Mucosa of rectum (tissue), 2 donors: ENCODE results near the gene GLDC.

ENCODE experiments used
- H3K27ac ChIP-seq, 2 donors: one replicate each; pipeline ENCODE4 v1.7.0; 2013; ENCODE audit warnings: inconsistent platforms in 2 of 2, low read depth in 2 of 2, low read length in 2 of 2
- H3K27me3 ChIP-seq, 2 donors: one replicate each; pipeline ENCODE4 v1.7.0; 2013; ENCODE audit warnings: low read length in 2 of 2; ENCODE audit not compliant: control insufficient read depth in 2 of 2, insufficient read depth in 2 of 2
- H3K36me3 ChIP-seq, 2 donors: one replicate each; pipeline ENCODE4 v1.7.0; 2013; ENCODE audit warnings: low read length in 2 of 2; ENCODE audit not compliant: control insufficient read depth in 2 of 2, insufficient read depth in 2 of 2
- H3K4me1 ChIP-seq, 2 donors: one replicate each; pipeline ENCODE4 v1.7.0; 2013; ENCODE audit warnings: low read length in 2 of 2, mild to moderate bottlenecking in 1 of 2; ENCODE audit not compliant: control insufficient read depth in 2 of 2, insufficient read depth in 2 of 2
- H3K4me3 ChIP-seq, 2 donors: one replicate each; pipeline ENCODE4 v1.7.0; 2013; ENCODE audit warnings: low read length in 2 of 2
- H3K9ac ChIP-seq, 2 donors: one replicate each; pipeline ENCODE4 v1.7.0; 2013; ENCODE audit warnings: low read length in 2 of 2, low read depth in 1 of 2, mild to moderate bottlenecking in 1 of 2
- H3K9me3 ChIP-seq, 2 donors: one replicate each; pipeline ENCODE4 v1.7.0; 2013; ENCODE audit warnings: low read length in 2 of 2; ENCODE audit not compliant: control insufficient read depth in 2 of 2
- donor health status: healthy.
- donor health status: Normal muscosa, but diverticular disease.

The GLDC gene

DNA sequence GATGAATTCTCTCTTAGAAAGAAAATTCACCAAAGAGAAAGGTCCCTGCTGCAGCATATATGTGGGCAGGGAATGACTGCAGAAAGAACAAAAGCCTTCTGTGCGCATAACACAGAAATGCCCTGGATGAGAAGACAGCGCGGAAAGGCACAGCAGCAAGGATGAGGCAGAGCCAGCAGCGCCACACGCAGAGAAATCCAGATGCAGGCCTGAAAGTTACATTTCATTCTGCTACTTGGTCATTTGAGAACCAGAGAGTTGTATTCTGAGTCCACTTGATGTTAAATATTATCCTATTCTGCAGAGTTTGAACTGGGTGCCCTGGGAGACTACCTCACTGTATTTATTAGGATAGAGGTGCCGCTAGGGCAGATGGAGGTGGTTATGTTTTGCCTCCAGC, 68.5 kb downstream of the GLDC start:
- H3K4me1 ChIP-seq = no peaks in the 10 kb centered on the region
- no peaks in the 10 kb centered on the region for H3K9me3 ChIP-seq
- no peak overlapping the region for H3K4me3 ChIP-seq
- no peak overlapping the region for H3K27ac ChIP-seq
- H3K36me3 ChIP-seq = no peaks in the 10 kb centered on the region
- H3K9ac ChIP-seq = no peak overlapping the region
- H3K27me3 ChIP-seq = no peaks in the 10 kb centered on the region

DNA sequence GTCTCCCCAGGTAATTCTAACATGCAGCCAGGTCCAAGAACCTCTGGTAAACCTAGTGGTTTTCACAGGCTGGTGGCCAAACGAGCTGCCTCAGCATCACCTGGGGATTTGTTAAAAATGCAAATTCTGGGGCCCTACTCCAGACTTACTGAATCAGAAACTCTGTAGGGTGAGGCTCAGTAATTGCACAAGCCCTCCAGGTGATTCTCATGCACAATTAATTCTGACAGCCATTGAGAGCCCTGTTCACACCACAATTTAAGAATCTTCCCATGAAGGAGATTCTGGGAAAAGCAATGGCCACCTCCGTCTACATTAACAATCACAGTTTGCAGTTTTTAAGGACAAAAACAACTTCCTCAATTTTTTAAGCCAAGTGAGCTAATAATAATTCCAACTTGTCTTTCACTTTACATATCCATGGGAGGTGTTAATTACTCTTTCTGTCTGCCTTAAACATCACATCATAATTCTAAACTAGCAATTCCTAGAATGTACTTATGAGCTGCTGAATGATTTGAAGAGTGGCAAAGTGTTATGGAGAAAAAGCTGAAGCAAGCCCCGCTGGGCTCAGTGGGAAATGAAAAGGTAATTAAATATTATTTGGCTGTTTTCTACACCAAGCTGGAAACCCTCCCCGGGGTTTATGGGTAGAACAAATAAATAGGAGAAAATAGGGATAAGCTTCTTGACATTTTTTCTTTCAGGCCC, 70.0 kb downstream of the GLDC start:
- Histone ChIP-seq H3K27ac (no peak overlapping the region), H3K4me3 (no peak overlapping the region), H3K9ac (no peak overlapping the region), H3K4me1 (no peaks in the 10 kb centered on the region), H3K27me3 (no peaks in the 10 kb centered on the region), H3K9me3 (no peaks in the 10 kb centered on the region), H3K36me3 (no peaks in the 10 kb centered on the region)

DNA sequence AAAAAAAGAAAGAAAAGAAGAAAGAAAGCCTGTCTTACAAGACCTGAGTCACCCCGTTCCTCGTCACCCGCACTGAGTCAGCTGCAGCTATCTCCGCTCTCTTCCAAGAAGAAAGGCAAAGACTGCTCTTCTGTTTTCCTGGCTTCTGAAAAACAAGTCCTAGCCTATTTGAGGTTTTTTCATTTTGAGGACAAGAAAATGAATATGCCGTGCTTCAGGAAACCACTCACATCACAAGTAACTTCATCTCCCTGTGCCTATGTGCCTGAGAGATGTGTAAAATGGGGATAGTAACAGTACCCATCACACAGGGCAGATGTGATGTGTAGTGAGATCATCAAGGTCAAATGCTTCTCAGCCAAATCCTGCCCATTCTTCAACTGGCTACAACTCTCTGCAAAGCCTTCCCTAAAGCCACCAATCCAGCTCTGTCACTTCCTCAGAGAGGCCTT, 78.4 kb downstream of the GLDC start:
- Histone ChIP-seq H3K27ac (no peak overlapping the region), H3K4me1 (no peaks in the 10 kb centered on the region), H3K9ac (no peak overlapping the region), H3K4me3 (no peak overlapping the region), H3K36me3 (no peaks in the 10 kb centered on the region), H3K27me3 (no peaks in the 10 kb centered on the region), H3K9me3 (no peaks in the 10 kb centered on the region)

DNA sequence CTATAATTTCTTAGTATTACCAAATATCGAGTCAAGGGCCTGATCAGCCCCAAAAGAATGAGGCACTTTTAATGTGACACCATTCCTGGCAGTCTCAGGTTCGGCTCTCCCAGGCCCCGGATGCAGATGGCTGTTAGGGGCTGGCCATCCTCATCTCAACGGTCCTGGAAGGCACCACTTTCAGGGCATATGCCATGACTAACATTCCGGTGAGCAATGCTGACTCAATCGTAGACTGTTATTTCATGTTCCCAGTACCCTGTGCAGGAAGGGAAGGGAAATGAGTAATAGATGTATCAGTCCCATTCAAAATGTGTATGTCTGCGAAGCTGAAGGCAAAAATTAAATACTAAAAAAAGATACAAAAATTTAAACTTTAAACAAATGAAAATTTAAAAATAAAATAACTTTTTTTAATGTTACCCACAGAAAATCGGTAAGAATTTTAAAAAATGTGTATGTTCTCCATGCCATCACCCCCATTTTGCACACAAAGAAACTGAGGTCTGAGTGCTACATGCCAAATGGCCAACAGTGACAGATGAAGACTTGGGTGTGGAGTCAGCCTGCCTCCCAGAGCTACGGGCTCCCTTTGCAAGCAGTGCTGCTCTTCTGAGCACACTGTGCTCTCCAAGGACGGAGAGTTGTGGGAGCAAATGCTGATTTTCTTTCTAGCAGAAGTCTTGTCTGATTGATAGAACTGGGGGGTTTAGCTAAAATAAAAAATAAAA, 79.0 kb downstream of the GLDC start:
- H3K27me3 ChIP-seq = no peaks in the 10 kb centered on the region
- H3K9ac ChIP-seq = no peak overlapping the region
- H3K36me3 ChIP-seq = no peaks in the 10 kb centered on the region
- H3K4me3 ChIP-seq = no peak overlapping the region
- no peaks in the 10 kb centered on the region for H3K4me1 ChIP-seq
- no peak overlapping the region for H3K27ac ChIP-seq
- H3K9me3 ChIP-seq = no peaks in the 10 kb centered on the region

DNA sequence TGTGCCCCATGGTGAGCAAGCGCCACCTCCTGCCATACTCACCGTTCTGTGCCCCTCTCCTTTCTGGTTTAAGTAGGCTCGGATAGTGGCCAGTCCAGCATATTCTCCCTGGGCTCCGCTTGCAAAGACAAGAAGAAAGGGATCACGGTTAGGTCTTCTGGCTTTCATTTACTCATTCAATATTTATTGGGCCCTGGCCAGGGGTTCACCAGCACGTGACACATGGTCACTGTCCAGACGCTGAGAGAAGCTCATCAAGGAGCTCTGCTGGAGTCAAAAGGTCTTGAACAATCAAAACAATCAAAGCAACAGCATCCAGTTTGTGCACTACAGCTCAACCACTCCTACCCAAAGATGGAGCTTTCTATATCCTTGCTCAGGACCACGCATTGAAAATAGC, 80.2 kb downstream of the GLDC start:
- no peaks in the 10 kb centered on the region for H3K36me3 ChIP-seq
- H3K27me3 ChIP-seq = no peaks in the 10 kb centered on the region
- no peak overlapping the region for H3K27ac ChIP-seq
- H3K9ac ChIP-seq = no peak overlapping the region
- H3K4me1 ChIP-seq = no peaks in the 10 kb centered on the region
- no peak overlapping the region for H3K4me3 ChIP-seq
- H3K9me3 ChIP-seq = no peaks in the 10 kb centered on the region

DNA sequence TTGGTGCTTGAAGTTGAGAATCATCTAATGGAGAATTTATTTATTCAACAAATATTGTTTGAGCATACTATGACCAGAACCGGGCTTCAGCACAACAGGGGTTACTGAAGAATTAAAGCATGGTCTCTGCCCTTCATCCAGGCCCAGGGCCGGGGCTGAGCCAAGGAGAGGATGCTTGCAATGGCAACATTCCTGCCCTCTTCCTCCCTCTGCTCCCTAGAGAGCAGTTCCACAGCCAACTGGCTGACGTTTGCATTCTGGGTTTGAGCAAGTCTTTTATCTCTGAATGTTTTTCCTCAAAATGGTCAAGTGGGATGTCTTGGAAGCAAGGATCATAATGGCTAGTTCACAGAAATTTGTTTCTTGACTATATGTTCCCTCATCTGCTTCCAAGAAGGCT, 80.7 kb downstream of the GLDC start:
- no peaks in the 10 kb centered on the region for H3K27me3 ChIP-seq
- no peak overlapping the region for H3K27ac ChIP-seq
- H3K4me3 ChIP-seq = no peak overlapping the region
- no peaks in the 10 kb centered on the region for H3K36me3 ChIP-seq
- H3K9ac ChIP-seq = no peak overlapping the region
- H3K9me3 ChIP-seq = no peaks in the 10 kb centered on the region
- H3K4me1 ChIP-seq = no peaks in the 10 kb centered on the region

DNA sequence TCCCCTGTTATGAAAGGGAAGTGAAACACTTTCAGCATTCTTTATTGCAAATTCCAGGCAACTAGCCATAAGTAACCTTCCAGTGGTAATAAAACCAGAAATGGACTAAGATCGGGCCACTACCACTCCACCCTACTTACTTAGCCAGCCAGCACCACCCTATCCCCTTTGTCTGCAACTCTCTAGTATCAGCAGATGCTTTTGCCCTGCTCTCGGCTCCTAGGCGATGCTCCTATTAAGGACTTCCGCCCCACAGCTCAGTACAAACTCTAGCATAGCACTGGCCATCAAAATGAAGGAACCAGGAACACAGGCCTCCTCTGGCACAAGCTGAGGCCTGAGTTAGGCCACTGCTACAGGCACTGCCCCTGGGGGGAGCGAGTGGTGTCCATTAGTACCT, 81.2 kb downstream of the GLDC start:
- no peaks in the 10 kb centered on the region for H3K9me3 ChIP-seq
- H3K4me1 ChIP-seq = no peaks in the 10 kb centered on the region
- H3K9ac ChIP-seq = no peak overlapping the region
- H3K27me3 ChIP-seq = no peaks in the 10 kb centered on the region
- H3K27ac ChIP-seq = no peak overlapping the region
- H3K4me3 ChIP-seq = no peak overlapping the region
- H3K36me3 ChIP-seq = no peaks in the 10 kb centered on the region

DNA sequence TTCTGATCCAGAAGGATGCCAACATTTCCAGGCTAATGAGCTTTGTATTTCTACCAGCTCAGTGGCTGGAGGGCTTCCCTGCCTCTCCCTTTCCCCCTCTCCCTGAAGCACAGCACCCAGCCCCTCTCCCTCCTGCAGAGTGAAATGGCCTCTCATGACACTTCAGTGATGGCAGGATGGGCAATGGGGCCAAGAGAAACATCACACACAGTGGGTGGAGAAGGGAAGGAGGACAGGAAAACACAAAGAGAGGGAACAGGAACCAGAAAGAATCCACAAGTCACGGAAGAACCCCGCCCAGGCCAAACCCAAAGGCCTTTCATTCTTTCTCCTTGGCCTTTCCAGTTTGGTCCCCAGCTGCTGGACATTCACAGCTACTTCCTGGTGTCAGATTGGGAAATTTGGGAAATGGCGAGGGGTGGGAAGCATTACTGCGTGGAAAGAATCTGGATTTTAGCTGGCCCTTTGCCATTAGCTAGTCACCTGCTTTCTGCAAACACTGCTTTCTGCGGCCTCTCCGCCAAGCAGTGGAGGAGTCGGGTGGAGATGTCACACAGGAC, 82.6 kb downstream of the GLDC start:
- Histone ChIP-seq H3K27ac (no peak overlapping the region), H3K4me1 (no peaks in the 10 kb centered on the region), H3K4me3 (no peak overlapping the region), H3K9ac (no peak overlapping the region), H3K27me3 (no peaks in the 10 kb centered on the region), H3K36me3 (no peaks in the 10 kb centered on the region), H3K9me3 (no peaks in the 10 kb centered on the region)

DNA sequence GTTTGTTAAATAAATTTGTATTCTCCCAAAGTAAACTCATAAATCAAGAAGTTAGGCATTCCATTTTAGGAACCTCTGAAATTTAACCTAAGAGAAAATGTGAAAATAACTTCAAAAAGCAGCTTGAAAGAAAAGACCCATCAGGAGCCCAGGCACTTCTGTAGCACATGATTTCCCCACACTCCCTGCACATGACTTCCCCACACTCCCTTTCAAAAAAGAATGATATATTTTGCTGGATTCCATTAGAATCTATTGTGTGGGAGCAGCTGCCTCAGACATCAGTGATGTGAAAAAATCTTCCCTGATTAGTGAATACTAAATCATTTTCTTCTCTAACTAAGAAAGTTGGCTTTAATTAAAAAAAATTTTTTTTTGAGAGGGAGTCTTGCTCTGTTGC, 83.3 kb downstream of the GLDC start:
- Histone ChIP-seq H3K9me3 (no peaks in the 10 kb centered on the region), H3K4me1 (no peaks in the 10 kb centered on the region), H3K9ac (no peak overlapping the region), H3K36me3 (no peaks in the 10 kb centered on the region), H3K27me3 (no peaks in the 10 kb centered on the region), H3K27ac (no peak overlapping the region), H3K4me3 (no peak overlapping the region)

DNA sequence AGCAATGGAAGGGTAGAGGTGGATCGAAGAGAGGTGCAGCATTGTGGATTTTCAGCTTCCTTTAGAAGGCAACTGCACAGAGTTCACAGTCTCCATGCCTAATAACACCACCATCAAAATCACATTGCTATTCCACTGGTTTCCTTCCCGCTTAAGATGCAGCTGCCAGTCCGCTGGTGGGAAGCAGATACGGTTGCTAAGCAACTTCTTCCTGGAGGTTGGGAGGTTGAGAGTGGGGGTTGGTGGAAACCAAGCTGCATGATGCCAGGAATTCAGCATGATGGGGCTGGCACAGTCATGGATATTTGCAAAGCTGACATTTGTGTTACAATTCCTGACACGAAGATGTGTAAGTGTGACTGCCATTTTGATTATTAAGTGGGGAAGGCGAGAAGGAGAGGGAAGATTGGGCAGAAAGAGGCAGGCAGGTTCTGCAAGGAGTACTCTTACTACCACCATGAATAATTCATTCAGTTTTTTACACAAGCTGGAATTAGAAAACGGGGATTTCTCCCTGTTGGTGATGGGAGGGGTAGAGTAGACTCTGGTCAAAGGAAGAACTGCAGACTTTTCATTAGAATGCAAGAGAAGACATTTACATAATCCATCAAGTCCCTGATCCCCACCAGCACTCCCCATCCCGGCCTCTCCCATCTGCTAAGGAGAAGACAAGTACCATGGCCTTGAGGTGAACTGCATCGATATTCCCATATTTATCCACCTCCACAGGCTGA, 87.5 kb downstream of the GLDC start:
- no peaks in the 10 kb centered on the region for H3K9me3 ChIP-seq
- no peak overlapping the region for H3K4me3 ChIP-seq
- no peaks in the 10 kb centered on the region for H3K36me3 ChIP-seq
- H3K27me3 ChIP-seq = no peaks in the 10 kb centered on the region
- no peak overlapping the region for H3K27ac ChIP-seq
- H3K9ac ChIP-seq = no peak overlapping the region
- H3K4me1 ChIP-seq = no peaks in the 10 kb centered on the region
